Stimulated activated CD8-positive, alpha-beta memory T cell treated with anti-CD3 and anti-CD28 coated beads, Interleukin-7, amount 100 ng/mL, for 1 hour (primary cell): Measurements from ENCODE around the gene AHSA1.

Source experiments
- DNase-seq, 2 donors: peaks; one replicate each; pipeline ENCODE4 v3.0.0-alpha.2; 2020; ENCODE audit warnings: low read depth in 2 of 2

The AHSA1 gene

GRCh38 chr14:77508876-77509275 is 51.0 kb downstream of the AHSA1 start:
- no peak for DNase-seq

- DNase-seq: no peak
These were observed 51.5 kb downstream of the AHSA1 start for GRCh38 chr14:77509366-77509765.

- DNase-seq: no peak
These were observed 53.7 kb downstream of the AHSA1 start for GRCh38 chr14:77511486-77512162.

- no peak for DNase-seq
These were observed 58.2 kb downstream of the AHSA1 start for GRCh38 chr14:77516126-77516525.
